IMR-90 (cell line): ENCODE results near the gene CYSRT1. TPM values are rescaled to one million over a fixed set of nuclear protein-coding genes. Genes with fewer than 3 reads are reported as not detected.

ENCODE experiments used
- ATAC-seq: fragments of 200-7000 bp; cut with Tn5 transposase; 2 replicates; pipeline ENCODE4 v1.9.1; 2020; ENCODE audit warnings: low read depth, mild to moderate bottlenecking, moderate library complexity
- BruUV-seq: library from RNA; stranded (reverse); fragments of 400-500 nt; replicated peaks from 2 replicates; lab custom pipeline; 2021; lab: Mats Ljungman, UMichigan
- CTCF ChIA-PET: fragments of 300-600 bp; formaldehyde crosslinking; extraction: SDS; loops from one replicate; lab custom pipeline; 2021; ENCODE audit warnings: antibody characterized with exemption; lab: Yijun Ruan, JAX
- POLR2A ChIA-PET: fragments of 300-600 bp; sonication (Branson Sonifier 250); formaldehyde crosslinking; loops from one replicate; lab custom pipeline; 2022; ENCODE audit warnings: antibody characterized with exemption; ENCODE audit not compliant: unreplicated experiment; lab: Charles Lee
- DNase-seq: peaks from one replicate; pipeline ENCODE4 v3.0.0; 2013
- H2AFZ ChIP-seq: replicated peaks from 2 replicates; pipeline ENCODE3; 2013; ENCODE audit warnings: low read length, mild to moderate bottlenecking; ENCODE audit not compliant: poor library complexity
- H2AK5ac ChIP-seq: 2 replicates; pipeline ENCODE4 v1.6.1; 2013; ENCODE audit warnings: low read depth, low read length, inconsistent platforms
- H2AK9ac ChIP-seq: replicated peaks from 2 replicates; pipeline ENCODE3; 2013; ENCODE audit warnings: mild to moderate bottlenecking, low read depth, low read length, moderate library complexity; ENCODE audit not compliant: poor library complexity
- H2BK120ac ChIP-seq: 2 replicates; pipeline ENCODE4 v1.6.1; 2013; ENCODE audit warnings: low read depth, low read length, inconsistent platforms
- H2BK15ac ChIP-seq: 3 replicates; pipeline ENCODE4 v1.6.1; 2013; ENCODE audit warnings: low read depth, low read length, inconsistent platforms
- H2BK20ac ChIP-seq: 2 replicates; pipeline ENCODE4 v1.6.1; 2013; ENCODE audit warnings: low read depth, mild to moderate bottlenecking, inconsistent platforms, low read length, moderate library complexity
- H2BK5ac ChIP-seq: 2 replicates; pipeline ENCODE4 v1.6.1; 2013; ENCODE audit warnings: mild to moderate bottlenecking, low read depth, low read length, inconsistent platforms; ENCODE audit not compliant: poor library complexity, severe bottlenecking
- H3K14ac ChIP-seq: replicated peaks from 2 replicates; pipeline ENCODE4 v1.6.1; 2013; ENCODE audit warnings: low read depth, low read length, inconsistent platforms
- H3K18ac ChIP-seq: 2 replicates; pipeline ENCODE4 v1.6.1; 2013; ENCODE audit warnings: low read depth, low read length, control low read depth
- H3K23ac ChIP-seq: 2 replicates; pipeline ENCODE4 v1.6.1; 2013; ENCODE audit warnings: low read depth, low read length, inconsistent platforms
- H3K27ac ChIP-seq: 2 replicates; pipeline ENCODE4 v1.5.1; 2013; ENCODE audit warnings: mild to moderate bottlenecking, control low read depth, low read length; ENCODE audit not compliant: insufficient read depth
- H3K27me3 ChIP-seq: 2 replicates; pipeline ENCODE4 v1.6.1; 2013; ENCODE audit warnings: low read length; ENCODE audit not compliant: control insufficient read depth, insufficient read depth
- H3K36me3 ChIP-seq: 2 replicates; pipeline ENCODE4 v1.6.1; 2013; ENCODE audit warnings: low read length, mixed read lengths; ENCODE audit not compliant: control insufficient read depth, insufficient read depth
- H3K4ac ChIP-seq: 2 replicates; pipeline ENCODE4 v1.6.1; 2013; ENCODE audit warnings: low read depth, low read length, inconsistent platforms
- H3K4me1 ChIP-seq: 2 replicates; pipeline ENCODE4 v1.6.1; 2013; ENCODE audit warnings: low read length, mixed read lengths; ENCODE audit not compliant: control insufficient read depth, insufficient read depth
- H3K4me2 ChIP-seq: 2 replicates; pipeline ENCODE4 v1.6.1; 2013; ENCODE audit warnings: low read depth, mild to moderate bottlenecking, control low read depth, low read length, moderate library complexity
- H3K4me3 ChIP-seq: 2 replicates; pipeline ENCODE4 v1.5.1; 2013; ENCODE audit warnings: low read depth, mild to moderate bottlenecking, control low read depth, low read length, moderate library complexity; ENCODE audit not compliant: insufficient read depth
- H3K56ac ChIP-seq: 2 replicates; pipeline ENCODE4 v1.6.1; 2013; ENCODE audit warnings: low read length, inconsistent platforms; ENCODE audit not compliant: insufficient read depth; ENCODE audit errors: extremely low read depth
- H3K79me1 ChIP-seq, 2 experiments: 2 replicates each; pipeline ENCODE4 v1.6.1; 2013; ENCODE audit warnings: low read length in 2 of 2, inconsistent platforms in 1 of 2, low read depth in 1 of 2
- H3K9ac ChIP-seq: 2 replicates; pipeline ENCODE4 v1.6.1; 2013; ENCODE audit warnings: low read depth, low read length, control low read depth
- H3K9me1 ChIP-seq: 2 replicates; pipeline ENCODE4 v1.6.1; 2013; ENCODE audit warnings: low read length, inconsistent platforms; ENCODE audit not compliant: insufficient read depth
- H3K9me3 ChIP-seq: 2 replicates; pipeline ENCODE4 v1.6.1; 2013; ENCODE audit warnings: low read length; ENCODE audit not compliant: control insufficient read depth, insufficient read depth
- H4K20me1 ChIP-seq: 2 replicates; pipeline ENCODE4 v1.6.1; 2013; ENCODE audit warnings: low read length, inconsistent platforms; ENCODE audit not compliant: insufficient read depth
- H4K5ac ChIP-seq: 2 replicates; pipeline ENCODE4 v1.6.1; 2013; ENCODE audit warnings: mild to moderate bottlenecking, low read depth, low read length, control low read depth
- H4K8ac ChIP-seq, 2 experiments: 2 replicates each; pipeline ENCODE4 v1.6.1; 2013; ENCODE audit warnings: low read depth in 2 of 2, low read length in 2 of 2, control low read depth in 1 of 2, inconsistent platforms in 1 of 2
- H4K91ac ChIP-seq: 2 replicates; pipeline ENCODE4 v1.6.1; 2013; ENCODE audit warnings: low read depth, low read length, inconsistent platforms; ENCODE audit not compliant: insufficient read depth
- BHLHE40 ChIP-seq: fragments of 150-350 bp; IDR thresholded peaks from 2 replicates; pipeline ENCODE4 v1.6.1; 2016; ENCODE audit warnings: mild to moderate bottlenecking, low read depth, low read length
- CEBPB ChIP-seq: IDR thresholded peaks from 2 replicates; pipeline ENCODE4 v1.6.1; 2012; ENCODE audit warnings: low read depth, low read length, improper control_type of control experiment
- CTCF ChIP-seq: conservative IDR thresholded peaks from 2 replicates; pipeline ENCODE4 v1.5.1; 2012; ENCODE audit warnings: mild to moderate bottlenecking, low read depth, low read length, improper control_type of control experiment
- ELK1 ChIP-seq: fragments of 150-350 bp; IDR thresholded peaks from 2 replicates; pipeline ENCODE4 v1.6.1; 2016; ENCODE audit warnings: low read depth, mild to moderate bottlenecking, low read length, moderate library complexity, borderline replicate concordance
- FOS ChIP-seq: fragments of 150-350 bp; IDR thresholded peaks from 2 replicates; pipeline ENCODE4 v1.6.1; 2016; ENCODE audit warnings: low read depth, low read length
- MAZ ChIP-seq: IDR thresholded peaks from 2 replicates; pipeline ENCODE4 v1.6.1; 2012; ENCODE audit warnings: low read depth, mild to moderate bottlenecking, low read length, improper control_type of control experiment, moderate library complexity, borderline replicate concordance
- MXI1 ChIP-seq: IDR thresholded peaks from 2 replicates; pipeline ENCODE4 v1.6.1; 2012; ENCODE audit warnings: low read depth, mild to moderate bottlenecking, low read length, moderate library complexity, borderline replicate concordance
- NFE2L2 ChIP-seq: fragments of 150-350 bp; IDR thresholded peaks from 2 replicates; pipeline ENCODE4 v1.6.1; 2016; ENCODE audit warnings: low read depth, mild to moderate bottlenecking, low read length
- POLR2A ChIP-seq: IDR thresholded peaks from 2 replicates; pipeline ENCODE4 v1.6.1; 2012; ENCODE audit warnings: mild to moderate bottlenecking, low read depth, low read length
- RAD21 ChIP-seq: IDR thresholded peaks from 2 replicates; pipeline ENCODE4 v1.6.1; 2012; ENCODE audit warnings: low read length, improper control_type of control experiment
- RCOR1 ChIP-seq: IDR thresholded peaks from 2 replicates; pipeline ENCODE4 v1.6.1; 2012; ENCODE audit warnings: mild to moderate bottlenecking, low read length, improper control_type of control experiment; ENCODE audit not compliant: insufficient replicate concordance
- RFX5 ChIP-seq: IDR thresholded peaks from 2 replicates; pipeline ENCODE4 v1.8.0; 2012; ENCODE audit warnings: low read depth, mild to moderate bottlenecking, low read length, moderate library complexity
- SMC3 ChIP-seq: fragments of 150-350 bp; IDR thresholded peaks from 2 replicates; pipeline ENCODE4 v1.6.1; 2016; ENCODE audit warnings: low read depth, mild to moderate bottlenecking, antibody characterized with exemption, low read length, moderate library complexity
- USF2 ChIP-seq: fragments of 150-350 bp; IDR thresholded peaks from 2 replicates; pipeline ENCODE4 v1.6.1; 2017; ENCODE audit warnings: mild to moderate bottlenecking, antibody characterized with exemption, low read length, low read depth
- WGBS, 2 experiments: methylation state at CpG; one replicate each; pipeline versions ENCODE4 v1.1.5 to v1.1.7; 2013; ENCODE audit warnings: missing lambda C conversion rate in 2 of 2; ENCODE audit not compliant: insufficient read length in 1 of 2; ENCODE audit errors: extremely low coverage in 2 of 2; 5-methylcytosine and 5-hydroxymethylcytosine counted together
- dilution Hi-C: fragments of 300-500 bp; cut with HindIII; formaldehyde crosslinking; loops from one replicate; pipeline ENCODE4 v1.14.3; 2018; ENCODE audit warnings: low sequenced_read_pairs; ENCODE audit not compliant: unreplicated experiment
- in situ Hi-C: fragments of 300-500 bp; cut with MboI; formaldehyde crosslinking; loops from 3 replicates; pipeline ENCODE4 v1.14.3; 2019; ENCODE audit warnings: low sequenced_read_pairs, inconsistent platforms, mixed read lengths
- intact Hi-C: fragments of 100-400 bp; cut with micrococcal nuclease; formaldehyde crosslinking; loops from 2 replicates; pipeline ENCODE4 v1.10.0; 2022
- polyA plus RNA-seq, 3 experiments: library from polyadenylated mRNA; depleted of rRNA; stranded (reverse); fragments of >200 nt; gene quantifications; 2 replicates each; pipeline ENCODE4 v1.2.3, GENCODE V29; 2012; ENCODE audit warnings: low replicate concordance in 1 of 3
- total RNA-seq: library from RNA; depleted of rRNA; stranded (reverse); fragments of >200 nt; gene quantifications from 2 replicates; pipeline ENCODE4 v1.2.3, GENCODE V29; 2012

CYSRT1 gene
- total and polyA plus RNA-seq, 2 of the 4 experiments (the other 2 are of a cell fraction): 0.18 to 0.84 TPM

GRCh38 chr9:137252555-137253506, 27.9 kb downstream of the CYSRT1 start:
- no TSS peak for BruUV-seq
- Histone ChIP-seq H2AK9ac (no peak overlapping the region), H3K9me1 (no peaks in the 10 kb centered on the region), H4K5ac (no peak overlapping the region), H4K8ac (no peak overlapping the region), H3K27me3 (no peaks in the 10 kb centered on the region), H2BK20ac (no peak overlapping the region), H3K27ac (no peak overlapping the region), H4K91ac (no peak overlapping the region), H3K79me1 (peaks cover 8 to 24% of the 10 kb centered on the region in 2 experiments; a peak in 3 of 4 replicates), H3K4me3 (no peak overlapping the region), H2BK5ac (no peak overlapping the region), H2AK5ac (no peak overlapping the region), H3K14ac (no peak overlapping the region), H3K4me2 (no peak overlapping the region), H3K36me3 (peaks cover 8% of the 10 kb centered on the region), H3K4ac (no peak overlapping the region), H3K56ac (no peak overlapping the region), H2BK15ac (no peak overlapping the region), H4K20me1 (peaks cover 11% of the 10 kb centered on the region), H3K9me3 (no peaks in the 10 kb centered on the region), H3K18ac (no peak overlapping the region), H3K9ac (no peak overlapping the region), H2AFZ (peak overlapping the region; percentile 21), H3K23ac (no peak overlapping the region), H2BK120ac (no peak overlapping the region), H3K4me1 (peaks cover 11% of the 10 kb centered on the region)
- in situ Hi-C loops (no loop called here), dilution Hi-C loops (no loop called here), intact Hi-C loops (no loop called here)
- WGBS, 2 experiments: 89% methylated on average over 21 of the region's 35 CpGs; no CpG with 5 or more reads in 1 of the 2 experiments
- ChIA-PET CTCF (no interaction called here), POLR2A (no interaction called here)
- DNase-seq: no peak
- ATAC-seq: no peak
- no peak for TF ChIP-seq BHLHE40
- no peak for TF ChIP-seq USF2
- no peak for TF ChIP-seq NFE2L2
- no peak for TF ChIP-seq CTCF
- no peak for TF ChIP-seq MXI1
- TF ChIP-seq SMC3: no peak
- no peak for TF ChIP-seq RCOR1
- no peak for TF ChIP-seq POLR2A
- TF ChIP-seq RFX5: no peak
- TF ChIP-seq ELK1: no peak
- TF ChIP-seq RAD21: no peak
- TF ChIP-seq MAZ: no peak
- TF ChIP-seq CEBPB: no peak
- TF ChIP-seq FOS: no peak
